SH-SY5Y (cell line): ENCODE results near the gene ITPK1.

Source experiments
- GATA2 ChIP-seq: IDR thresholded peaks from 2 replicates; pipeline ENCODE4 v1.6.1; 2011; ENCODE audit warnings: mild to moderate bottlenecking, low read depth, low read length
- GATA3 ChIP-seq: IDR thresholded peaks from 2 replicates; pipeline ENCODE4 v1.6.1; 2011; ENCODE audit warnings: low read depth, mild to moderate bottlenecking, low read length, moderate library complexity

GRCh38 chr14:92946847-92947545 lies 168.7 kb downstream of the ITPK1 start:
- TF ChIP-seq GATA3 (no peak), GATA2 (no peak)
